PC-9 (cell line): Measurements from ENCODE around the gene SPARC. TPM values are rescaled to one million over a fixed set of nuclear protein-coding genes. Genes with fewer than 3 reads are reported as not detected.

Source experiments
- BruUV-seq: library from RNA; stranded (reverse); fragments of 400-500 nt; replicated peaks from 2 replicates; lab custom pipeline; 2021; lab: Mats Ljungman, UMichigan
- CTCF ChIA-PET: fragments of 300-600 bp; sonication (Branson Sonifier 250); formaldehyde crosslinking; loops from one replicate; lab custom pipeline; 2022; ENCODE audit warnings: antibody characterized with exemption; lab: Charles Lee
- POLR2A ChIA-PET: fragments of 300-600 bp; sonication (Branson Sonifier 250); formaldehyde crosslinking; loops from one replicate; lab custom pipeline; 2022; ENCODE audit warnings: antibody characterized with exemption; ENCODE audit not compliant: unreplicated experiment; lab: Charles Lee
- DNase-seq, 2 experiments: peaks; one replicate each; pipeline versions ENCODE4 v3.0.0 to v3.0.0-alpha.2; 2015 to 2022; ENCODE audit warnings: mixed read lengths in 1 of 2
- H2AFZ ChIP-seq: fragments of 200-600 bp; sonication (generic); 2 replicates; pipeline ENCODE4 v1.8.1; 2017; ENCODE audit warnings: antibody characterized with exemption
- H3F3A ChIP-seq: fragments of 200-600 bp; sonication (generic); 2 replicates; pipeline ENCODE4 v1.8.1; 2017; ENCODE audit warnings: antibody characterized with exemption, mild to moderate bottlenecking, low read depth; ENCODE audit not compliant: insufficient read depth
- H3K27ac ChIP-seq: fragments of 200-600 bp; sonication (generic); 2 replicates; pipeline ENCODE4 v1.6.1; 2016; ENCODE audit warnings: mixed run types
- H3K27me3 ChIP-seq: fragments of 200-600 bp; sonication (generic); 2 replicates; pipeline ENCODE4 v1.6.1; 2016; ENCODE audit warnings: low read depth, mixed run types; ENCODE audit not compliant: insufficient read depth
- H3K36me3 ChIP-seq: fragments of 200-600 bp; sonication (generic); 2 replicates; pipeline ENCODE4 v1.6.1; 2016; ENCODE audit warnings: low read depth, mixed run types
- H3K4me1 ChIP-seq: fragments of 200-600 bp; sonication (generic); replicated peaks from 2 replicates; pipeline ENCODE4 v1.6.1; 2016; ENCODE audit warnings: mixed run types; ENCODE audit not compliant: insufficient read depth
- H3K4me2 ChIP-seq: fragments of 200-600 bp; sonication (generic); 2 replicates; pipeline ENCODE4 v1.6.1; 2017; ENCODE audit warnings: mixed run types
- H3K4me3 ChIP-seq: fragments of 200-600 bp; sonication (generic); 2 replicates; pipeline ENCODE4 v1.6.1; 2016; ENCODE audit warnings: mixed run types
- H3K79me2 ChIP-seq: fragments of 200-600 bp; sonication (generic); 2 replicates; pipeline ENCODE4 v1.6.1; 2017; ENCODE audit warnings: low read depth, mixed run types
- H3K9me2 ChIP-seq: fragments of 200-600 bp; sonication (generic); 2 replicates; pipeline ENCODE4 v1.8.1; 2017; ENCODE audit warnings: mild to moderate bottlenecking; ENCODE audit not compliant: insufficient read depth
- H3K9me3 ChIP-seq: fragments of 200-600 bp; sonication (generic); 2 replicates; pipeline ENCODE4 v1.8.1; 2016; ENCODE audit warnings: low read depth; ENCODE audit not compliant: insufficient read depth
- H4K20me1 ChIP-seq: fragments of 200-600 bp; sonication (generic); 2 replicates; pipeline ENCODE4 v1.8.1; 2017; ENCODE audit not compliant: insufficient read depth
- CTCF ChIP-seq: fragments of 200-600 bp; sonication (generic); conservative IDR thresholded peaks from 2 replicates; pipeline ENCODE4 v1.6.1; 2017; ENCODE audit warnings: mixed run types, antibody characterized with exemption, mild to moderate bottlenecking, moderate library complexity
- EZH2 ChIP-seq: fragments of 200-600 bp; sonication (generic); IDR thresholded peaks from 2 replicates; pipeline ENCODE4 v1.8.0; 2017; ENCODE audit warnings: antibody characterized with exemption, low read depth
- intact Hi-C: fragments of 100-400 bp; cut with micrococcal nuclease; formaldehyde crosslinking; loops from one replicate; pipeline ENCODE4 v1.10.0; 2022; ENCODE audit not compliant: unreplicated experiment
- total RNA-seq: library from RNA; stranded (reverse); gene quantifications from 2 replicates; pipeline ENCODE4 v1.2.3, GENCODE V29; 2021

The SPARC gene
- total RNA-seq, 1 experiment from 2014 or later = 84.1 TPM

DNA sequence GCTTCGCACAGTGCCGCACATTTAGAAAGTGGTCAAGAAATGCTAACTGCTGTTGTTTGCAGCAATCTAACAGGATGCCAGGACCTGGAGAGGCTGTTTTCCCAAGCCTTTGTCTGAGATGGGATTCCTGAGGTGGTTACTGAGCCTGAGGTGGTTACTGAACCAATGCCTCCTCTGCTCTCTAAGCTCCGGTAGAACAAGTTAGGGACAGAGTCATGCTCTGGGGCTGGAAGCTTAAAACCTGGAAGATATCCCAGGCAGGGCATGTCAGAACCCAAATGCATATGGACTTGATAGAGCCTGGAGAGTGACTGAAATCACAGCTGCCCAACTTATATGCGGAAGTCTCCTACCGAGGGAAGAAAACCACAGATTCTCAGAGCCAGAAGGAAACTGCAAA, 49.0 kb downstream of the SPARC start:
- Histone ChIP-seq H3K9me3 (no peaks in the 10 kb centered on the region), H3K79me2 (no peaks in the 10 kb centered on the region), H3K9me2 (no peaks in the 10 kb centered on the region), H4K20me1 (no peaks in the 10 kb centered on the region), H2AFZ (no peak overlapping the region), H3K4me1 (no peaks in the 10 kb centered on the region), H3K27ac (no peak overlapping the region), H3K36me3 (no peaks in the 10 kb centered on the region), H3K4me2 (no peak overlapping the region), H3K4me3 (no peak overlapping the region), H3F3A (no peaks in the 10 kb centered on the region), H3K27me3 (peaks cover 23% of the 10 kb centered on the region; the same call in 1 of the 2 replicates)
- BruUV-seq = no TSS peak
- CTCF ChIA-PET = no interaction called here
- intact Hi-C loops = no loop called here
- POLR2A ChIA-PET = interaction anchor here (0.6 kb wide), 1 partner anchor 10 kb away, joined by 3 read pairs; no protein-coding TSS in a partner anchor
- no peak for DNase-seq
- no peak for TF ChIP-seq CTCF
- no peak for TF ChIP-seq EZH2

- Histone ChIP-seq H3K4me3 (no peak overlapping the region), H3K27me3 (peaks cover 23% of the 10 kb centered on the region; the same call in 1 of the 2 replicates), H3K4me1 (no peaks in the 10 kb centered on the region), H2AFZ (no peak overlapping the region), H3K9me3 (no peaks in the 10 kb centered on the region), H3K79me2 (no peaks in the 10 kb centered on the region), H3K9me2 (no peaks in the 10 kb centered on the region), H3K4me2 (no peak overlapping the region), H3K27ac (no peak overlapping the region), H3K36me3 (no peaks in the 10 kb centered on the region), H3F3A (no peaks in the 10 kb centered on the region), H4K20me1 (no peaks in the 10 kb centered on the region)
- ChIA-PET POLR2A (no interaction called here), CTCF (no interaction called here)
- TF ChIP-seq EZH2 = no peak
- no peak for TF ChIP-seq CTCF
- BruUV-seq = no TSS peak
- DNase-seq = no peak
- intact Hi-C loops = no loop called here
Observed at GRCh38 chr5:151633892-151634291, 52.8 kb downstream of the SPARC start.

- DNase-seq = no peak
- no peaks in the 10 kb centered on the region for H3K79me2 ChIP-seq
- no peak overlapping the region for H2AFZ ChIP-seq
- no TSS peak for BruUV-seq
- intact Hi-C loops = no loop called here
- no peaks in the 10 kb centered on the region for H3K9me2 ChIP-seq
- no peaks in the 10 kb centered on the region for H4K20me1 ChIP-seq
- H3K27ac ChIP-seq = no peak overlapping the region
- peaks cover 23% of the 10 kb centered on the region; the same call in 1 of the 2 replicates for H3K27me3 ChIP-seq
- H3F3A ChIP-seq = no peaks in the 10 kb centered on the region
- CTCF ChIA-PET = no interaction called here
- H3K4me2 ChIP-seq = no peak overlapping the region
- POLR2A ChIA-PET = no interaction called here
- H3K4me3 ChIP-seq = no peak overlapping the region
- H3K4me1 ChIP-seq = no peaks in the 10 kb centered on the region
- TF ChIP-seq EZH2 (no peak), CTCF (no peak)
- no peaks in the 10 kb centered on the region for H3K36me3 ChIP-seq
- H3K9me3 ChIP-seq = no peaks in the 10 kb centered on the region
Observed at GRCh38 chr5:151632941-151633340, 53.8 kb downstream of the SPARC start.
